Nephron progenitor cell (in vitro differentiated cells): ENCODE results near the gene IFIT2.

Source experiments
- DNase-seq: peaks from one replicate; pipeline ENCODE4 v3.0.0; 2021
- H3K27ac Mint-ChIP-seq: 2 replicates; pipeline ENCODE4 v1.8.0; 2021; ENCODE audit warnings: mild to moderate bottlenecking, moderate library complexity, mixed read lengths
- H3K27me3 Mint-ChIP-seq: 2 replicates; pipeline ENCODE4 v1.8.0; 2021; ENCODE audit warnings: mild to moderate bottlenecking, low read depth, mixed read lengths; ENCODE audit not compliant: poor library complexity
- H3K36me3 Mint-ChIP-seq: 2 replicates; pipeline ENCODE4 v1.8.0; 2021; ENCODE audit warnings: low read depth, mixed read lengths
- H3K4me1 Mint-ChIP-seq: 2 replicates; pipeline ENCODE4 v1.8.0; 2021; ENCODE audit warnings: mixed read lengths
- H3K4me3 Mint-ChIP-seq: 2 replicates; pipeline ENCODE4 v1.8.0; 2021; ENCODE audit warnings: mild to moderate bottlenecking, moderate library complexity, mixed read lengths
- H3K9me3 Mint-ChIP-seq: 2 replicates; pipeline ENCODE4 v1.8.0; 2021; ENCODE audit warnings: mild to moderate bottlenecking, moderate library complexity, mixed read lengths
- TF ChIP-seq, protein P1 (sequence below): fragments of 200-600 bp; sonication (generic); IDR thresholded peaks from 2 replicates; pipeline ENCODE4 v1.5.0; 2021; ENCODE audit warnings: antibody characterized with exemption

IFIT2 gene

DNA sequence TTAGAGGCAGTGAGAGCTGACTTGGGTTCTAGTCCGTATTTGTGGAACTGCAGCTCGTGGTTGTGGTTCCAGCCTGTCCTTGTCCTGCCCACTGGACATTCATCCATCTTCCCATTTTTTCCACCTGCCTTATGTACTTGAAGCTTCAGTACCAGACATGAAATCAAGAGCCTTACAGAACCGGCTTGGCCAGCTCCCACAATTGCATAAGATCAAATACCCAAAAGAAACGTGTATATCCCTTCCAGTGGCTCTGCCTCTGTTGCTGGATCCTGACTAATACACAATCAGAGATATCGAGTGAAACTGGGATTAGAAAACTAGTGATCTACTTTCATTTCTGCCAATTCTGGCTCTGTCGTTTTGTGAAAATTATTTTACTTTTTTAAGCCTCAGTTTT, 26.5 kb upstream of the IFIT2 start:
- no peak for DNase-seq
- Mint-ChIP-seq H3K36me3 (no peaks in the 10 kb centered on the region), H3K9me3 (no peaks in the 10 kb centered on the region), H3K27me3 (peaks cover 6% of the 10 kb centered on the region), H3K27ac (no peak overlapping the region), H3K4me1 (peaks cover 18% of the 10 kb centered on the region), H3K4me3 (no peak overlapping the region)
- TF ChIP-seq, protein P1, sequence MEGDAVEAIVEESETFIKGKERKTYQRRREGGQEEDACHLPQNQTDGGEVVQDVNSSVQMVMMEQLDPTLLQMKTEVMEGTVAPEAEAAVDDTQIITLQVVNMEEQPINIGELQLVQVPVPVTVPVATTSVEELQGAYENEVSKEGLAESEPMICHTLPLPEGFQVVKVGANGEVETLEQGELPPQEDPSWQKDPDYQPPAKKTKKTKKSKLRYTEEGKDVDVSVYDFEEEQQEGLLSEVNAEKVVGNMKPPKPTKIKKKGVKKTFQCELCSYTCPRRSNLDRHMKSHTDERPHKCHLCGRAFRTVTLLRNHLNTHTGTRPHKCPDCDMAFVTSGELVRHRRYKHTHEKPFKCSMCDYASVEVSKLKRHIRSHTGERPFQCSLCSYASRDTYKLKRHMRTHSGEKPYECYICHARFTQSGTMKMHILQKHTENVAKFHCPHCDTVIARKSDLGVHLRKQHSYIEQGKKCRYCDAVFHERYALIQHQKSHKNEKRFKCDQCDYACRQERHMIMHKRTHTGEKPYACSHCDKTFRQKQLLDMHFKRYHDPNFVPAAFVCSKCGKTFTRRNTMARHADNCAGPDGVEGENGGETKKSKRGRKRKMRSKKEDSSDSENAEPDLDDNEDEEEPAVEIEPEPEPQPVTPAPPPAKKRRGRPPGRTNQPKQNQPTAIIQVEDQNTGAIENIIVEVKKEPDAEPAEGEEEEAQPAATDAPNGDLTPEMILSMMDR, result no peak

DNA sequence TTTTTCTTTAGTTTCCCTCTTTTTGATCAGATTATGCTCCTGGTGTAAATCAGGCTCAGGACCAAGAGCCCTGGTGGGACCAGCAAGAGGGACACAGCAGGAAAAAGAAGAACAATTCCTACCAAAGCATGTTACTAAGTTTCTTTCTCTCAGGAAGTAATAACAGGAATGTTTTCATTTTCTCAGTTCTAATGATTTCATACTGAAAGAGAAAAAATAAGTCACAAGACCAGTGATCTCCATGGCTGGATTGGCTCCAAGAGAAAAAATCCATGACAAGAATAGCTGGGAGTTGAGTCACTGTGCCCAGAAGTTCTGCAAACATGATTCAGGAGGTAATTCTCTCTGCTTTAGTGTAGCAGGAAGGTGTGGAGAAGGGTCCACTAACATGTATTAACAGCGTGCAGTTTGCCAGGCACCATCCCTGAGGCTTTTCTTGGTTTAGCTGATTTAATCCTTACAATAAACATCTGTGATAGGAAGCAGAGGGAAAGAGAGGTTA, 23.8 kb upstream of the IFIT2 start:
- no peak for DNase-seq
- Mint-ChIP-seq H3K27me3 (no peaks in the 10 kb centered on the region), H3K27ac (no peak overlapping the region), H3K4me1 (peaks cover 25% of the 10 kb centered on the region), H3K4me3 (no peak overlapping the region), H3K36me3 (no peaks in the 10 kb centered on the region), H3K9me3 (no peaks in the 10 kb centered on the region)
- TF ChIP-seq, protein P1, result no peak

DNA sequence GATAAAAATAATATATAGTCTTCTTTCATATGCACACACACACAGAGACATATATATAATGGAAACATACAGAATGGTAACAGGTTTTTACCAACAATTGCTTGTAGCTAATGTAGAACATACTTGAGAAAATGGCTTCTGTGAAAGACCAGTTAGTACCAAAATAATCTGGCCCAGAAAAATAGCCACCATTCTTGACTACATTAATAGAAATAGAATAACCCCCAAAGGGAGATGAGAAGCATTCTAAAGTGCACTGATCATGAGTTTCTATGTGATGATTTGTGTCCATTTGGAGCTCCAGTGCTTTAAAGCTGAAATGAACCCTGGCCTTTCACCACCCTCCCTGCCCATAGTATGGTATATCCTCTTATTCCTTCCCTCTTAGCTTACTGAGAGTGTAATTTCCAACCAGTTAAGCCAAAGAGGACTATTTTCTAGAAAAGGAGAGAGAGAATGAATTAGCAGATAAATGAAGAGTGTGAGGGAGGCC, 22.9 kb upstream of the IFIT2 start:
- Mint-ChIP-seq H3K36me3 (no peaks in the 10 kb centered on the region), H3K9me3 (no peaks in the 10 kb centered on the region), H3K4me1 (peaks cover 34% of the 10 kb centered on the region), H3K27ac (no peak overlapping the region), H3K4me3 (no peak overlapping the region), H3K27me3 (no peaks in the 10 kb centered on the region)
- TF ChIP-seq, protein P1, result no peak
- DNase-seq, result no peak

DNA sequence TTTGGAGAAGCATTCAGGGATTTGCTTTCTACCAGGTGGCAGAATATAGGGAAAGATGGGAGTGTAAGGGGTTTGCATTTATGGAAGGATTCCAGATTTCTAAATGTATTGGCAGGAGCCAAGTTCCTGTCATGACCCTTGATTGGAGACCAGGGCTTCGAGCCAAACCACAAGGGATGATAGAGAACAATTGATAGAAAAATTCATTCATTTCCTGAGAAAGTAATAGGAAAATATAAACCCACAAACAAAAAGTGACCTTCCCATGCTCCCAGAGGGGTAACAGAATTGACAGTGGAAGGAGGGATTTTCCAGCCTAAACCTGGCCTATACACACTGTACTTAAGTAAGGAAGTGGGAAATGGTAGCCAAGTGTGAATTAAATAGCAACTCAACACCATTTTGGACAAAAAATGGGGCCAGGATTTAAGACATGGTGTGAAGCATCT, 22.4 kb upstream of the IFIT2 start:
- Mint-ChIP-seq H3K27ac (no peak overlapping the region), H3K9me3 (no peaks in the 10 kb centered on the region), H3K27me3 (no peaks in the 10 kb centered on the region), H3K36me3 (no peaks in the 10 kb centered on the region), H3K4me3 (no peak overlapping the region), H3K4me1 (peaks cover 39% of the 10 kb centered on the region)
- TF ChIP-seq, protein P1, result no peak
- no peak for DNase-seq

DNA sequence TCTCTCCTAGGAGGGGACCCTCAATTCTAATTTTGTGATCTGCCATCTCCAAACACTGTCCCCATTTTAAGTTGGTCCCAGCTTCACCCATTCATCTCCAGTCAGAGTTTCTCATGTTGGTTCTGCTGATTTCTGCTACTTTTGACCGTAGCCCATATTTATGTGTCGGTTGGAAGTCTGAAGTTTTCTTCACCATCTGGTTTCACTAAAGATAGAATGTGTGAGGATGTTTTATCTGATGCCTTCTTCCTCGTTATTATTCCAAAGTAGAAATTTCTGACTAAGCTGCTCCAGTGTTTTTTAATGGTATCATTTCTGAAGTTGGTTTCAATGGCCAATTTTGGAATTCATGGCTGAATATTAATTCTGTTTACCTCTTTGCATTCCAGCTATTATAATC, 21.3 kb upstream of the IFIT2 start:
- Mint-ChIP-seq H3K4me3 (no peak overlapping the region), H3K9me3 (no peaks in the 10 kb centered on the region), H3K27me3 (peaks cover 5% of the 10 kb centered on the region), H3K4me1 (peaks cover 49% of the 10 kb centered on the region), H3K27ac (no peak overlapping the region), H3K36me3 (no peaks in the 10 kb centered on the region)
- no peak for DNase-seq
- TF ChIP-seq, protein P1, result no peak
